ENCODE measurements around the gene TMED1.
"Not testable (repeated sequence)": the region's sequence is repeated elsewhere in the genome, so short reads cannot be mapped to it uniquely, and the experiment has no call there.

GRCh38 chr19:10837649-10838048 lies 1.6 kb upstream of the TMED1 start:
- not testable (repeated sequence) for TF ChIP-seq CTCF (CRISPR knock-in tag; IDR thresholded peaks at IDR 0.05); ZNF160 (CRISPR knock-in tag; IDR thresholded peaks at IDR 0.05); ZIK1 (CRISPR knock-in tag; IDR thresholded peaks at IDR 0.05; ENCODE audit: borderline replicate concordance, low read depth); CEBPB (IDR thresholded peaks at IDR 0.05; ENCODE audit: borderline replicate concordance, low read depth, low read length); STAT6 (CRISPR knock-in tag; IDR thresholded peaks at IDR 0.05; ENCODE audit: borderline replicate concordance); DPF2 (CRISPR knock-in tag; IDR thresholded peaks at IDR 0.05; ENCODE audit: borderline replicate concordance, low read depth); ZNF230 (CRISPR knock-in tag; IDR thresholded peaks at IDR 0.05); USF2 (IDR thresholded peaks at IDR 0.05; ENCODE audit: low read depth, low read length); USF2 (CRISPR knock-in tag; IDR thresholded peaks at IDR 0.05; ENCODE audit: borderline replicate concordance); MIER2 (CRISPR knock-in tag; IDR thresholded peaks at IDR 0.05); SNRNP70 (IDR thresholded peaks at IDR 0.05; ENCODE audit: low read depth, low read length); LRRFIP1 (CRISPR knock-in tag; conservative IDR thresholded peaks at IDR 0.05); POLR2A (IDR thresholded peaks at IDR 0.05; ENCODE audit: insufficient read depth in 1 of 2, low read depth in 2 of 2, low read length in 2 of 2)
